NCI-H1048 (cell line): ENCODE measurements around the gene C21orf58.

Experiments used
- DNase-seq: peaks from one replicate; lab custom pipeline; 2025; lab: John Stamatoyannopoulos, UW

The C21orf58 gene

DNA sequence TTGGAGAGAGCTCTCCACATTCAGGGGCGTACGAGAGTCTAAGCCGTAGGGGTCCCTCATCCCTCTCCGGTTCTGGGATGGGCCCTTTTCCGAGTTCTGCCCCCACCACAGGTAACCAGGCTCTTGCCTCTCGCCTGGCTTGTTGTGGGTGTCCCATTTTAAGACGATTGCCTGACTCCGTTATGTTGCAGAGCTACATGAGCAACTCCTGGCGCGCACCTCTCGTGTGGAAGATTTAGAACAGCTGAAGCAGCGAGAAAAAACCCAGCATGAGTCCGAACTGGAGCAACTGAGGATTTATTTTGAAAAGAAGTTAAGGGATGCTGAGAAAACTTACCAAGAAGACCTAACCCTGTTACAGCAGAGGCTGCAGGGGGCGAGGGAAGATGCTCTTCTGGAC, 29.2 kb upstream of the C21orf58 start:
- DNase-seq, result no peak

GRCh38 chr21:46352164-46352515, 28.5 kb upstream of the C21orf58 start:
- DNase-seq, result no peak

- no peak for DNase-seq
Measured at GRCh38 chr21:46351476-46352163, 27.9 kb upstream of the C21orf58 start.

- DNase-seq, result no peak
Measured at GRCh38 chr21:46350981-46351380, 27.3 kb upstream of the C21orf58 start.

GRCh38 chr21:46350571-46350970, 26.9 kb upstream of the C21orf58 start:
- DNase-seq, result no peak

GRCh38 chr21:46349134-46349760, 25.6 kb upstream of the C21orf58 start:
- no peak for DNase-seq

DNA sequence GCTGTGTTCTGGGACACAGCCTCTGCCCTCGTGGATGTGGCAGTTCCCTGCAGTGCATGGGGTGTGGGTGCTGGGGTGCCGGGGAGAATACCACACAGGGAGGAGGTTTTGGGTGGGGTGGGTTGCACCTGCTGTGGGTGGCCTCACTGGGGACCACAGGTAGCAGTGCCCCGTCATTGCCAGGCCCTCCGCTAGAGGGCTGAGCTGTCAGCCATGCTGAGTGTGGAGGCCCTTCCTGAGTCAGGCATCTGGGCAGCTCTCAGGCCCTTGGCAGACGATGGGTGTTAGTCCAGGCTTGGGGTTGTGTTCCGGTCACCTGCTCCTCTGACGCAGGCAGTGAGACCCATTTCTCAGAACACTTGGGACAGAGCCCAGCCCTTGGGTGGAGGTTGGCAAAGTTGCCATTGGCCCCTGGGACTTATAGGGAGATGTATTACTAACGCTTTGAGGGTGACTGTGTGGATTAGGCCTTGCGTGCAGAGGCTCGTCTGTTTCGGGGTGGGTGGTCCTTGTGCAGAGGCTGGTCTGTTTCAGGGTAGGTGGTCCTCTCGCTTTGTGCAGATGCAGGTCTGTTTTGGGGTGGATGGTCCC, 24.2 kb upstream of the C21orf58 start:
- no peak for DNase-seq

DNA sequence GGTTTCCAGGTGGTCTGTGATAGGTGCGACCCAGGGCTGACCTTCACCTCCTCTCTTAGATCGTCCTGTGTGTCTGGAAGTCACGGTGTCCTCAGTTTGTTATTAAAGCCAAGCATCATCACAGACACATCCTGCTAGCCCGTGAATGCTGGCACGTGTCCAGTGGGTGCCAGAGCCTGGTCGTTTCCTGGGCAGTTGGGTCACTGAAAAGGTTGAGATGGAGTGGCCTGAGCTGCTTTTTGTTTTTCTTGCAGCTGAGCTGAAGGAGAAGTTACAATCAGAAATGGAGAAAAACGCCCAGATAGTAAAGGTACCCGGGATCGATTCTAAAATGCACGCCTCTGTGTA, 23.5 kb upstream of the C21orf58 start:
- DNase-seq, result no peak

DNA sequence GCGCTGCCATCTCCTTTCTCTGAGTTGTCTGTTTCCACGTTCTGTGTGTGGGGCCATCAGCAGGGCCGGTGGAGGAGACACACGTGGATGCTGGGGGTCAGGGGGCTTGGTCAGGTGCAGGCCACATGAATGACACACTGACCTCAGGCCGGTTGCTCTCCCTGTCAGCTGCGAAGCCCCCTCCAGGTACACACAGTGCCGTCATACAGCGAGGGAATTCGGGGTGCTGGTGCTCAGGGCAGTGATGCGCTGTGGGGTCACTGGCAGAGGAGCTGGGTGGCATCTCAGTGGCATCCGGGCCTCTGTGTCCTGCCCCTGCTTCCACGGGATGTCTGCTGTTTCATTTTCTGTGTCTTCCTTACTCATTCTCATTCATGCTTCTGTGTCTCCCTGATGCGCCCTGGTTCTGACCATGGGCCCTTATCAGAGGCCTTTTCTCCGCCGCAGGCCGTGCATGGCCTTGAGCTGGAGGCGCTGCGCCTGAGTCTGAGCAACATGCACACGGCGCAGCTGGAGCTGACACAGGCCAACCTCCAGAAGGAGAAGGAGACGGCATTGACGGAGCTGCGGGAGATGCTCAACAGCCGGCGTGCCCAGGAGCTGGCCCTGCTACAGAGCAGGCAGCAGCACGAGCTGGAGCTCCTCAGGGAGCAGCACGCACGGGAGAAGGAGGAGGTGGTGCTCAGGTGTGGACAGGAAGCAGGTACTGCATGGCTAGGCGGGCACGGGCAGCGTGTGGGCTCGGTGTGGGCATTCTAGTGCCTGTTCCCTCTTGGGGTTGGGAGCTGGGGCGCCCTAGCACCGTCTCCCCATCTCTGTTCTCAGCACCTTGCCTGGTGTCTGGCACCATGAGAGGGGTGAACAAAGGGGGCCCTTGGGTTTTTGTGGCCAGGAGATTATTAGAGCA, 22.9 kb upstream of the C21orf58 start:
- no peak for DNase-seq

DNA sequence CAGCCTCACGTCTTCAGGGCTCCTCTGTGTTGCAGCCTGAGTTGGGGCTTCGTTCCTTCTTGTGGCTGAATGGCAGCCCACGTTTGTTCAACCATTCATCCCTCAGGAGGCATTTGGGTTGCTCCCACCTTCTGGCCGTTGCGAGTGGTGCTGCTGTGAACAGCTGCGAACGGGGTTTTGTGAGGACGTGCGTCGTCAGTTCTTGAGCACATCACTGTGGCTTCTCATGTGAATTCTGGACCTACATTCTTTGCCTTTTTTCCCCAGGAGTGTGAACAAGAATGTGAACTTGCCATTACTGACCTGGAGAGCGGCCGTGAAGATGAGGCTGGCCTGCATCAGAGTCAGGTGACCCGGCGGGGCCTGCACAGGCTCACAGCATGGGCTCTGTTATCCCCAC, 22.2 kb upstream of the C21orf58 start:
- no peak for DNase-seq

DNA sequence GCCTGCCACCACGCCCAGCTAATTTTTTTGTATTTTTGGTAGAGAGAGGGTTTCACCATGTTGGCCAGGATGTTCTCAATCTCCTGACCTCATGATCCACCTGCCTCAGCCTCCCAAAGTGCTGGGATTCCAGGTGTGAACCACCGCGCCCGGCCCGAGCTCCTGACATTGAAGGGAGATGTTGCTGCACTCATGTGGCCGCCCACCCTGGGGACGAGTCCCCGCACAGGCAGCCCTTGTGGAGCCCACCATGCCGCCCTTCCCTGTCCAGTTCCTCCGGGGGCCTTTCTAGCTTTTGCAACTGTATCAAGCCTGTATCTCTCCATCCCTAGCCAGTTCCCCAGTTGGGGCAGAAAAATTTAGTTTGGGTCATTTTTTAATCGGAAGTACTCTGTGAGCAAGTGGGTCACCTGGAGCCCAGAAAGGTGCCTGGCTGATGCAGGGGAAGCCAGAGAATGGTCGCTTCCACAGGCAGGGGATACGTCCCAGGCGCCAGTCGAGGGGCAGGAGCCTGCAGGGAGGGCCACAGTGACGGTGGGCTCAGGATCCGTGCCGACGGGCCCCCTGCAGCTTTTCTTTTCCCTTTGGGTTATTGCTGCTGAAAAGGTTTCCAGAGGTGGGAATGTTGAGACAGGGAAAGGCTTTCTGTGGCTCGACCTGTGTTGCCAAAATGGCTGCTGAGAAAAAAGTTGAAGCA, 20.7 kb upstream of the C21orf58 start:
- DNase-seq, result no peak

DNA sequence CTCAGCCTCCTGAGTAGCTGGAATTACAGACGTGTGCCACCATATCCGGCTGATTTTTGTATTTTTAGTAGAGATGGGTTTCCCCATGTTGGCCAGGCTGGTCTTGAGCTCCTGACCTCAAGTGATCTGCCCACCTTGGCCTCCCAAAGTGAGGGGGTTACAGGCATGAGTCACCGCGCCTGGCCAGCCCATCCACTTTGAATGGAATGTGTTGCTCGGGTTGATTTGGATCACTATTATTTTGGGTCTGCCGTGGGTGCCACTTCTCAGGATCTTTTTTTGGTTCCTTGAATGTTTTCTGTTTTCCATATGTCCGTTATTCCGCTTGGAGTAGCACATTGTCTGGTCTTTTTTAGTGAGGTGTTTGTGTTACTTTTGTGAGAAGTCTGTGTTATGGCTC, 17.3 kb upstream of the C21orf58 start:
- DNase-seq, result no peak

GRCh38 chr21:46336603-46337002, 12.9 kb upstream of the C21orf58 start:
- no peak for DNase-seq

DNA sequence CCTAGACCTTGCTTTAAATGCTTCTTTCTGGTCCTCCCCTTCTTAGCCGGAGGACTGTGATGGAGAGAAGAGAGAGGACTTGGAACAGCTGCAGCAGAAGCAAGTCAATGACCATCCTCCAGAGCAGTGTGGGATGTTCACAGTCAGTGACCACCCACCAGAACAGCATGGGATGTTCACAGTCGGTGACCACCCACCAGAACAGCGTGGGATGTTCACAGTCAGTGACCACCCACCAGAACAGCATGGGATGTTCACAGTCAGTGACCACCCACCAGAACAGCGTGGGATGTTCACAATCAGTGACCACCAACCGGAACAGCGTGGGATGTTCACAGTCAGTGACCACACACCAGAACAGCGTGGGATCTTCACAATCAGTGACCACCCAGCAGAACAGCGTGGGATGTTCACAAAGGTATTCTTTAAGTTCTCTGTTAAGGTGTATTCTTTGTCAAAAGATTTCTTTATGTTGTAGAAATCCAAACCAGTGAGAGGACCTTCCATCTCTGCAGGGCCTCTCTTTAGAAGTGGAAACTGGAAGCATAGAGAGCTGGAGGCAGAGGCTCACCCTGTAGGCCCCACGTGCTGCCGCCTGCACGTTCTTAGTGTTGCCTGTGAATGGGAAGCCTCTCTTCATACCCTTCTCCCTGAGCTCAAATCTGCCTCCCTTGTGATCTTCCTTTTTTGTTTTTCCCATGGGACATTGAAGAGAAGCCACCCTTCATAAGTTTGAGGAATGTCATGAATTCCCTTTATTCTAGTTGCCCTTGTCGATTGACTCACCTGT, 10.9 kb upstream of the C21orf58 start:
- no peak for DNase-seq

DNA sequence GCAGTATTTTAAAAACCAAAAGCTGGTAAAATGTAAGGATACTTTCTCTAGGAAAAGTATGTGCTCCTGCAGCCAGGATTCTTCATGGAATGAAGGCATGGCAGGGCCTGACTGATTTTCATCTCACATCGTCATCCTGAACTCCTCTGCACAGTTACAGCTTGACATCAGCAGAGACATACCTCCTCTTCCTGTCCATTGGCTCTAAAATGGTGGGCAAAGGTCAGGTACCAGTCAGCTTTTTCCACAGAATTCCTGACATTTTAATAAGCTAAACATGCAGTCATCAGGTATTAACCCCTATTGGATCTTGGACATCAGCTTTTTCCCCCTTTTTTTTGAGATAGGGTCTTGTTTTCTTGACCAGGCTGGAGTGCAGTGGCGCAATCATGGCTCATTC, 6.1 kb upstream of the C21orf58 start:
- no peak for DNase-seq

GRCh38 chr21:46328151-46328550, 4.5 kb upstream of the C21orf58 start:
- no peak for DNase-seq

GRCh38 chr21:46327711-46328110, 4.0 kb upstream of the C21orf58 start:
- DNase-seq, result no peak

GRCh38 chr21:46326110-46326703, 2.5 kb upstream of the C21orf58 start:
- DNase-seq, result no peak

DNA sequence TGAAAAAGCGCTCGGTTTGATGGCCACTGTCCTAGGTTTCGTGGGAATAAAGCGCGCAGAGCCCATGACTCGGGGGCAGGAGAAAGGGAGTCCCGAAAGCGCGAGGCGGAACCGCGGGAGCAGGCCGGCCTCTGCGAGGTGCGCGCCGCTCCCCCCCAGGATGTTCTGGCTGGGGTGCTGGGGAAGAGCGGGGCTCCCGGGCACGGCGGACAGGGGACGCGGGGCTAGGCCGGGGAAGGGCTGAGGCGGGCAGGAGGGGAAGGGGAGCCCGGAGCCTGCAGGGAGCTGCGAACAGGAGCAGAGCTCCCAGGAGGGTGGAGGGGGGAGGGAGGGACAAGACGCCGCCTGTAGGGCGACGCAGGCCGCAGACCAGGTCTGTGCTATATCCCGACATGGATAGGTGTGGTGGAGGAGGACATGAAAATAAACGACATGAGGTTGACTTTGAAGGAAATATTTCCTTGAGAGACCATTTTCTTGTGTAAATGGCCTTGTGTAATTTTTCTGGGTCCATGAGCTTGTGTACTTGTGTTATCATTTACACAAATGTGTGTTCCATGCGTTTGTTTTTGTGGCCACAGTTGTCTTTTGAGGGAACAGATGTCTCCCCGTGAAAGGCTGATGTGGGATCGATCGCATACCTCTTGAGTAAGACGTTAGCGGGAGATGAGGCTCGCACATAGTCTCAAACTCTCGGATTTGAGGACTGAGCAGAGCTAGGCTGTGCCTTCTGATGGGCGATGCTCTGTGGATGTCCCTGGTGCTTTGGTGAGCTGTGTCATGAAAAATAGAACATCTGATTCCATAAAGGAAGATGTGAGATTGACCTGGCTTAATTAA, 1.6 kb upstream of the C21orf58 start:
- no peak for DNase-seq
